Uterus (tissue), 4 donors: ENCODE data around the gene SARDH. TPM values are rescaled to one million over a fixed set of nuclear protein-coding genes. Genes with fewer than 3 reads are reported as not detected.
"Not testable (repeated sequence)": the region's sequence is repeated elsewhere in the genome, so short reads cannot be mapped to it uniquely, and the experiment has no call there.

ENCODE experiments used
- DNase-seq, 2 donors: peaks; one replicate each; pipeline ENCODE4 v3.0.0-alpha.2; 2019 to 2020
- H3K27ac ChIP-seq, 2 donors: fragments of 200-600 bp; sonication (generic); 1 replicate in 1 of 2; 2 replicates in 1 of 2; pipeline ENCODE4 v1.5.1; 2016 to 2018
- H3K27me3 ChIP-seq, 2 donors: fragments of 200-600 bp; sonication (generic); one replicate each; pipeline ENCODE4 v1.5.1; 2018 to 2019; ENCODE audit warnings: control low read depth in 1 of 2
- H3K36me3 ChIP-seq, 2 donors: fragments of 200-600 bp; sonication (generic); one replicate each; pipeline ENCODE4 v1.5.1; 2019; ENCODE audit warnings: control low read depth in 1 of 2
- H3K4me1 ChIP-seq, 2 donors: fragments of 200-600 bp; sonication (generic); one replicate each; pipeline ENCODE4 v1.5.1; 2018 to 2019; ENCODE audit warnings: control low read depth in 1 of 2
- H3K4me3 ChIP-seq, 2 donors: fragments of 200-600 bp; sonication (generic); 1 replicate in 1 of 2; 2 replicates in 1 of 2; pipeline ENCODE4 v1.5.1; 2018 to 2019; ENCODE audit warnings: mild to moderate bottlenecking in 1 of 2
- H3K9me3 ChIP-seq, 2 donors: fragments of 200-600 bp; sonication (generic); one replicate each; pipeline ENCODE4 v1.5.1; 2019; ENCODE audit warnings: control low read depth in 1 of 2
- CTCF ChIP-seq, 4 experiments: fragments of 200-600 bp in 2 of 4; fragments of 450-650 bp in 2 of 4; sonication (generic) in 2 of 4; IDR thresholded peaks; one replicate each; pipeline ENCODE4 v1.5.1; 2016 to 2019; ENCODE audit warnings: antibody characterized with exemption in 4 of 4, mild to moderate bottlenecking in 2 of 4, moderate library complexity in 1 of 4
- POLR2A ChIP-seq, 2 donors: fragments of 450-650 bp; IDR thresholded peaks; one replicate each; pipeline ENCODE4 v1.6.1; 2016; ENCODE audit warnings: antibody characterized with exemption in 2 of 2, mild to moderate bottlenecking in 1 of 2, moderate library complexity in 1 of 2
- intact Hi-C: fragments of 100-400 bp; cut with DNase I; formaldehyde crosslinking; loops from one replicate; pipeline ENCODE4 v1.15.1; 2023; ENCODE audit warnings: low total_unique reads
- total RNA-seq, 4 donors: library from RNA; depleted of rRNA in 3 of 4; stranded (reverse); fragments of >200 nt in 3 of 4; gene quantifications; one replicate each; pipeline versions ENCODE4 v1.1.0 to v1.2.4, GENCODE V29; 2014 to 2023
- donor health status: DM: yes; HTN: yes; CAD: no.

Gene SARDH
- total RNA-seq, 4 donors from 2014 or later, result 2.7 to 14.1 TPM; not detected in 2

GRCh38 chr9:133750982-133751649 lies 13.0 kb upstream of the SARDH start:
- H3K36me3 ChIP-seq, result no peaks in the 10 kb centered on the region
- H3K4me1 ChIP-seq, result no peaks in the 10 kb centered on the region
- intact Hi-C loops, result no loop called here
- peaks cover 0 to 3% of the 10 kb centered on the region in 2 donors for H3K27me3 ChIP-seq
- H3K27ac ChIP-seq, result no peak overlapping the region
- DNase-seq, result peak in 1 of 2 donors; percentile 3
- H3K9me3 ChIP-seq, result no peaks in the 10 kb centered on the region
- no peak for TF ChIP-seq CTCF (IDR thresholded peaks at IDR 0.05)
- no peak for TF ChIP-seq POLR2A (IDR thresholded peaks at IDR 0.05)
- H3K4me3 ChIP-seq, result no peak overlapping the region

DNA sequence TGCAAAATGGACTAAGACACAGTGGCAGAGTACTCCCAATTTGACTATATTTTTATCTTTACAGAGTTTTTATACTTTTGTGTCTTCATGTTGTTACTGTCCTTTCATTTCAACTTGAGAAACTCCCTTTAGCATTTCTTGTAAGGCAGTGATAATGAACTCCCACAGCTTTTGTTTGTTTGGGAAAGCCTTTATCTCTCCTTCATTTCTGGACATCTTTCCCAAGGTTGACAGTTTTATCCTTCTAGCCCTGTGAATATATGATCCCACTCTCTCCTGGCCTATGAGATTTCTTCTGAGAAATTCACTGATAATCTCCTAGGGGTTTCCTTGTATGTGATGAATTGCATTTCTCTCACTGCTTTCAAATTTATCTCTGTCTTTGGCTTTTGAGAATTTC lies 9.2 kb upstream of the SARDH start:
- no peak for DNase-seq
- intact Hi-C loops, result no loop called here
- Histone ChIP-seq H3K36me3 (no peaks in the 10 kb centered on the region), H3K4me3 (no peak overlapping the region), H3K9me3 (no peaks in the 10 kb centered on the region), H3K4me1 (no peaks in the 10 kb centered on the region), H3K27ac (no peak overlapping the region), H3K27me3 (peaks cover 0 to 3% of the 10 kb centered on the region in 2 donors)
- TF ChIP-seq POLR2A (IDR thresholded peaks at IDR 0.05), result no peak
- TF ChIP-seq CTCF (IDR thresholded peaks at IDR 0.05), result no peak

GRCh38 chr9:133744528-133744927 lies 6.4 kb upstream of the SARDH start:
- H3K4me3 ChIP-seq, H3K27ac ChIP-seq, intact Hi-C loops, H3K36me3 ChIP-seq, DNase-seq, H3K27me3 ChIP-seq, H3K9me3 ChIP-seq, H3K4me1 ChIP-seq: not testable (repeated sequence)

DNA sequence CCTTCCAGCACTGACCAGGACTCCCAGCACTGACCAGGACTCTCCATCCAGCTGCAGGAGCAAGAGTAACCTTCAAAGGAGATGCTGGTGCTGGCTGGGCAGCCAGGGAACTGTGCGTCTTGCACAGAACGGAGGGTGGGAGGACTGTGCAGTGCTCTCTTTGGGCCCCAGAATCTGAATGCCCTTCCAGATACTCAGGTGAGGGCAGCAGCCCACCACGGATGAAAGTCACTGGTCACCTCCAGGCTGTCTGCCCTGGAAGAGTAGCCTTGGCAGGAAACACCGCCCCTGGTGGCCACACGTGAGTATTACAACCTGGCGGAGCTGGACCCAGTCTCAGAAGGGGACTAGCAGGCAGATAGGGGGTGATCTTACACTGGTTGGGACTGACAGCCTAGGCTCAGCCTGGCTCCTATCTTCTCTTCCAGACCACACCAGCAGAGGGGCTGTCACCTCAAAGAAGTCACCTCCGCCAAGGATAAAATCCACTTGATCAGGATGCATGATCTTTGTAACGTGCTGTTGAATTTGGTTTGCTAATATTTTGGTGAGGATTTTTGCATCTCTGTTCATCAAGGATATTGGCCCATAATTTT lies 4.8 kb upstream of the SARDH start:
- H3K27me3 ChIP-seq, result no peaks in the 10 kb centered on the region
- intact Hi-C loops, result no loop called here
- H3K9me3 ChIP-seq, result no peaks in the 10 kb centered on the region
- H3K36me3 ChIP-seq, result no peaks in the 10 kb centered on the region
- TF ChIP-seq CTCF (IDR thresholded peaks at IDR 0.05) (peak; percentile 76 to 98 (median 85)), POLR2A (IDR thresholded peaks at IDR 0.05) (no peak)
- DNase-seq, result peak; percentile 69 to 82
- no peaks in the 10 kb centered on the region for H3K4me1 ChIP-seq
- H3K4me3 ChIP-seq, result no peak overlapping the region
- no peak overlapping the region for H3K27ac ChIP-seq

DNA sequence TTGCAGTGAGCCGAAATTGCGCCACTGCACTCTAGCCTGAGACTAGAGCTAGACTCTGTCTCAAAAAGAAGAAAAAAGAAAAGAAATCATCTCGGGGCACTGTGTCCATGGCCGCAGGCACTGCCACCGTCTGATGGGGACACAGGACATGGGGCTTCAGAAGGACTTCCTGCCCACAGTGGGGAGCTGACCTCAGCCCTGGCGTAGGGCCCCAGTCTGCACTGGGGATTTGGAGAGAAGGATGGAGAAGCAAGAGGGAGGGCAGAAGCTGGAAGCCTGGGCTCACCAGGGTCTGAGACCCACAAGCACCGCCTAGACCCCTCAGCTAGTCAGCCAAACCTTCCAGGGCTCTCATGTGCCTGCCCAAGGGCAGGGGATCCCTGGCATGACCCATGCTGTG lies 4.1 kb upstream of the SARDH start:
- no peak for DNase-seq
- Histone ChIP-seq H3K36me3 (no peaks in the 10 kb centered on the region), H3K4me3 (no peak overlapping the region), H3K4me1 (no peaks in the 10 kb centered on the region), H3K9me3 (no peaks in the 10 kb centered on the region), H3K27me3 (no peaks in the 10 kb centered on the region), H3K27ac (no peak overlapping the region)
- no peak for TF ChIP-seq POLR2A (IDR thresholded peaks at IDR 0.05)
- no peak for TF ChIP-seq CTCF (IDR thresholded peaks at IDR 0.05)
- intact Hi-C loops, result no loop called here
